ENCODE data around the gene RASA3.
"Not testable (repeated sequence)": the region's sequence is repeated elsewhere in the genome, so short reads cannot be mapped to it uniquely, and the experiment has no call there.

DNA sequence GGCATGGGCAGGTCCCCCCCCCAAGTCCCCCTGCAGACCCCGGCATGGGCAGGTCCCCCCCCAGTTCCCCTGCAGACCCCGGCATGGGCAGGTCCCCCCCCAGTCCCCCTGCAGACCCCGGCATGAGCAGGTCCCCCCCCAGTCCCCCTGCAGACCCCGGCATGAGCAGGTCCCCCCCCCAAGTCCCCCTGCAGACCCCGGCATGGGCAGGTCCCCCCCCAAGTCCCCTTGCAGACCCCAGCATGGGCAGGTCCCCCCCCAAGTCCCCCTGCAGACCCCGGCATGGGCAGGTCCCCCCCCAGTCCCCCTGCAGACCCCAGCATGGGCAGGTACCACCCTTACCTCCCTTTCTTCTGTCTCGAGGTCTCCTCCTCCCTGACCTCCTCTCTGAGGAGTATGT is 1.1 kb upstream of the RASA3 start:
- TF ChIP-seq CTCF, POLR2A (IDR thresholded peaks at IDR 0.05): not testable (repeated sequence)
